HL-60 (cell line): ENCODE data around the gene GLIPR2.

Experiments used
- DNase-seq, 2 experiments: peaks; one replicate each; pipeline ENCODE4 v3.0.0-alpha.2; 2010 to 2020; ENCODE audit warnings: low read depth in 1 of 2, low spot score in 1 of 2
- H3K27ac ChIP-seq: fragments of 250-450 bp; sonication (Bioruptor Pico); replicated peaks from 2 replicates; pipeline ENCODE4 v1.5.1; 2020; ENCODE audit warnings: mild to moderate bottlenecking, moderate library complexity
- H3K27me3 ChIP-seq: fragments of 250-450 bp; sonication (Bioruptor Pico); 2 replicates; pipeline ENCODE4 v1.5.1; 2021; ENCODE audit warnings: mild to moderate bottlenecking, moderate library complexity; ENCODE audit not compliant: insufficient read depth, poor library complexity, severe bottlenecking
- H3K4me3 ChIP-seq: replicated peaks from 2 replicates; pipeline ENCODE4 v1.5.1; 2011; ENCODE audit warnings: mild to moderate bottlenecking, control low read depth, low read length; ENCODE audit not compliant: insufficient read depth
- CTCF ChIP-seq: IDR thresholded peaks from one replicate; pipeline ENCODE4 v1.5.1; 2011; ENCODE audit warnings: low read length, control low read depth, inconsistent platforms; ENCODE audit not compliant: insufficient read depth
- GABPA ChIP-seq: IDR thresholded peaks from 2 replicates; pipeline ENCODE4 v1.6.1; 2012; ENCODE audit warnings: low read depth
- POLR2AphosphoS5 ChIP-seq: IDR thresholded peaks from 2 replicates; pipeline ENCODE4 v1.6.1; 2012; ENCODE audit warnings: low read depth
- SPI1 ChIP-seq: IDR thresholded peaks from 2 replicates; pipeline ENCODE4 v1.6.1; 2012; ENCODE audit warnings: low read depth, mild to moderate bottlenecking, borderline replicate concordance
- TF ChIP-seq, protein P1 (sequence below): IDR thresholded peaks from 2 replicates; pipeline ENCODE4 v1.6.1; 2012; ENCODE audit warnings: low read depth; ENCODE audit not compliant: insufficient replicate concordance

Gene GLIPR2

DNA sequence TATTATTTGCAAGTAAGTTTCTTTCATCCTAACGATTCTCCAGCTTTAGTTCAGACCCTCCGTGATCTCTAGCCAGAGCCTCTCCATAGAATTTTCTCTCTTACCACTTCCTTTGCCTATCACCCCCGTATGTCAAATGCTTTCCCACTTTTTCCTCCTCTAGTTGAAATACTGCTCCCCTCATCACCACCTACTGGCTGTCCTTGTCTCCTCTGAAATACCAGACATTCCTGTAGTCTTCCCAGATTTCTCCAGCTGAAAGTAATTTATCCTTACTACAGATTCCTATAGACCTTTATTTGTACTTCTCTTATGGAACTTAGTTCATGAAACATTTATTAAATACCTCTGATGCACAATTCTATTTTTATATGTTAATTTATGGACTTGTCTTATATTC, 36.0 kb upstream of the GLIPR2 start:
- no peak overlapping the region for H3K4me3 ChIP-seq
- no peak for DNase-seq
- no peak overlapping the region for H3K27ac ChIP-seq
- TF ChIP-seq, protein P1, sequence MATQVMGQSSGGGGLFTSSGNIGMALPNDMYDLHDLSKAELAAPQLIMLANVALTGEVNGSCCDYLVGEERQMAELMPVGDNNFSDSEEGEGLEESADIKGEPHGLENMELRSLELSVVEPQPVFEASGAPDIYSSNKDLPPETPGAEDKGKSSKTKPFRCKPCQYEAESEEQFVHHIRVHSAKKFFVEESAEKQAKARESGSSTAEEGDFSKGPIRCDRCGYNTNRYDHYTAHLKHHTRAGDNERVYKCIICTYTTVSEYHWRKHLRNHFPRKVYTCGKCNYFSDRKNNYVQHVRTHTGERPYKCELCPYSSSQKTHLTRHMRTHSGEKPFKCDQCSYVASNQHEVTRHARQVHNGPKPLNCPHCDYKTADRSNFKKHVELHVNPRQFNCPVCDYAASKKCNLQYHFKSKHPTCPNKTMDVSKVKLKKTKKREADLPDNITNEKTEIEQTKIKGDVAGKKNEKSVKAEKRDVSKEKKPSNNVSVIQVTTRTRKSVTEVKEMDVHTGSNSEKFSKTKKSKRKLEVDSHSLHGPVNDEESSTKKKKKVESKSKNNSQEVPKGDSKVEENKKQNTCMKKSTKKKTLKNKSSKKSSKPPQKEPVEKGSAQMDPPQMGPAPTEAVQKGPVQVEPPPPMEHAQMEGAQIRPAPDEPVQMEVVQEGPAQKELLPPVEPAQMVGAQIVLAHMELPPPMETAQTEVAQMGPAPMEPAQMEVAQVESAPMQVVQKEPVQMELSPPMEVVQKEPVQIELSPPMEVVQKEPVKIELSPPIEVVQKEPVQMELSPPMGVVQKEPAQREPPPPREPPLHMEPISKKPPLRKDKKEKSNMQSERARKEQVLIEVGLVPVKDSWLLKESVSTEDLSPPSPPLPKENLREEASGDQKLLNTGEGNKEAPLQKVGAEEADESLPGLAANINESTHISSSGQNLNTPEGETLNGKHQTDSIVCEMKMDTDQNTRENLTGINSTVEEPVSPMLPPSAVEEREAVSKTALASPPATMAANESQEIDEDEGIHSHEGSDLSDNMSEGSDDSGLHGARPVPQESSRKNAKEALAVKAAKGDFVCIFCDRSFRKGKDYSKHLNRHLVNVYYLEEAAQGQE = no peak
- TF ChIP-seq POLR2AphosphoS5 (no peak), GABPA (no peak), SPI1 (no peak), CTCF (no peak)
- no peaks in the 10 kb centered on the region for H3K27me3 ChIP-seq

DNA sequence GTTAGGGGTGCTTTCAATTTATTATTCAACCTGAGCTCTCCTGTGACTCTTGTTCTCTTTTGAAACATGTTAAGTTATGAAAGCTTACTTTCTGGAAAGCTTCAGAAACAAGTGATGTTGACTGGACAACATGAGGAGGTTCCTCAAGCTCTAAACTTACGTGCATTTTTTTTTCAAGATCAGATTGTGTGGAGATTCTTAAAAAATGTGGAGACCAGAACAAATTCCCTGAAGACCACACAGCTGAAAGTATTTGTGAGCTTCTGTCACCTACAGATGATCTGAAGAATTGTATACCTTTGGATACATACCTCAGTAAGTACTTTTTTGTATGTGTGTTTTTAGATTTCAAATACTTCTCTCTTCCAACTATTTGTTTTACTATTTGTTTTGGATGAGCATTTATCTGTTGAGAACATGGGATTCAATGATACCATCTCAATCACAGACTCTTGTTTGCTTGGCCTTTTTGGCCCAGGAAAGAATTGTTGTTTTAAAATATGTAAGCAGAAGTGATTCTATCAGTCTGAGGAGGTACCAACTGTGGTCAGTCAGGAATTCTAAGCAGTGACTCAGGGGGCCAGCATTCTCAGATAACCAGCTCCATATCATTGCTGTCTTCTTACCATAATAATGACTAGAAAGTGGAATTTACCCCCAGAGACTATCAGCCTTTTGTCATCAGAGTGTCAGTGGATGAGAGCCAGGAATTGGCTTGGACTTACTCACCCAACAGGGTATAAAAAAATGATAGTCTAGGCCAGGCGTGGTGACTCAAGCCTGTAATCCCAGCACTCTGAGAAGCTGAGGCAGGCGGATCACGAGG, 34.4 kb upstream of the GLIPR2 start:
- Histone ChIP-seq H3K4me3 (no peak overlapping the region), H3K27ac (no peak overlapping the region), H3K27me3 (no peaks in the 10 kb centered on the region)
- DNase-seq = no peak
- TF ChIP-seq GABPA (no peak), POLR2AphosphoS5 (no peak), SPI1 (no peak), CTCF (no peak)
- TF ChIP-seq, protein P1 = no peak

DNA sequence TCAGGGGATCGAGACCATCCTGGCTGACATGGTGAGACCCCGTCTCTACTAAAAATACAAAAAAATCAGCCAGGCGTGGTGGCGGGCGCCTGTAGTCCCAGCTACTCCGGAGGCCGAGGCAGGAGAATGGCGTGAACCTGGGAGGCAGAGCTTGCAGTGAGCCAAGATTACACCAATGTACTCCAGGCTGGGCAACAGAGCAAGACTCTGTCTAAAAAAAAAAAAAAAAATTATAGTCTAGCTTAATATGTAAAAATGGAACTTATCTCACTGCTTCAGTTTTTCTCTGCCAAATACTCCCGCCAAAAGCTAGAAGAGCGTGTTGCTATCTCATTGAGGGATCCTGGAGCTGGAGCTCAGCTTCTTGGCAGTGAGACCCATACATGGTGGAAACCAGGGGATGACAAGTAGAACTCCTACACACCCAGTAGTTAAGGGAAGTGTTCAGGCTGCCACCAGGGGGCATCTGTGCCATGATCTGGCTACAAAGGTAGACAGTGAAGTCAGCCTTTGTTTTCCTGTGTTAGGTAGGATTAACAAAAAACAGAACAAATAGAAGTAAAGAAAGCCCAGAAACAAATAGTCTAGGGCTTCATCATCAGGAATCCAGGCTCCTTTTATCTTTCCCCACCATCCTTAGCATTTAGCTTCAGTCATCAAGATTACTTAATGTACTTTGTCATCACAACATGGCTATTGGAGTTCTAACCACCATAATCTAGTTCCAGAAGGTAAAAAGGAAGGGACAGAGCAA, 33.6 kb upstream of the GLIPR2 start:
- H3K27me3 ChIP-seq = no peaks in the 10 kb centered on the region
- peak; percentile 63; the same call in 1 of the 2 replicates for TF ChIP-seq SPI1
- peak; percentile 85 for TF ChIP-seq CTCF
- TF ChIP-seq, protein P1 = no peak
- no peak for TF ChIP-seq GABPA
- no peak for TF ChIP-seq POLR2AphosphoS5
- no peak overlapping the region; the same call in 1 of the 2 replicates for H3K27ac ChIP-seq
- DNase-seq = peak; percentile 55 to 92
- H3K4me3 ChIP-seq = no peak overlapping the region
